Endodermal cell (in vitro differentiated cells): ENCODE measurements around the gene LRRN3. TPM values are rescaled to one million over a fixed set of nuclear protein-coding genes. Genes with fewer than 3 reads are reported as not detected.

ENCODE experiments used
- DNase-seq: peaks from one replicate; pipeline ENCODE4 v3.0.0-alpha.2; 2017
- H3K27ac ChIP-seq: 2 replicates; pipeline ENCODE4 v1.5.1; 2013; ENCODE audit warnings: mild to moderate bottlenecking, low read depth, low read length, moderate library complexity
- H3K27me3 ChIP-seq: 2 replicates; pipeline ENCODE4 v1.6.1; 2013; ENCODE audit warnings: mild to moderate bottlenecking, low read length, moderate library complexity; ENCODE audit not compliant: insufficient read depth, control insufficient read depth, poor library complexity, severe bottlenecking
- H3K36me3 ChIP-seq: 2 replicates; pipeline ENCODE4 v1.7.0; 2013; ENCODE audit warnings: mild to moderate bottlenecking, low read length, moderate library complexity; ENCODE audit not compliant: control insufficient read depth, insufficient read depth
- H3K4me1 ChIP-seq: one replicate; pipeline ENCODE4 v1.7.0; 2013; ENCODE audit warnings: low read length; ENCODE audit not compliant: control insufficient read depth, insufficient read depth
- H3K4me3 ChIP-seq: 2 replicates; pipeline ENCODE4 v1.5.1; 2013; ENCODE audit warnings: mild to moderate bottlenecking, low read length, moderate library complexity
- H3K9ac ChIP-seq: 2 replicates; pipeline ENCODE4 v1.6.1; 2013; ENCODE audit warnings: mild to moderate bottlenecking, low read length, moderate library complexity; ENCODE audit not compliant: poor library complexity, severe bottlenecking; ENCODE audit errors: extremely low read depth
- H3K9me3 ChIP-seq: 2 replicates; pipeline ENCODE4 v1.6.1; 2013; ENCODE audit warnings: mild to moderate bottlenecking, low read length, moderate library complexity; ENCODE audit not compliant: control insufficient read depth
- H3K27ac Mint-ChIP-seq: 2 replicates; pipeline ENCODE4 v1.8.0; 2020; ENCODE audit warnings: mixed read lengths
- H3K27me3 Mint-ChIP-seq: 2 replicates; pipeline ENCODE4 v1.8.0; 2021; ENCODE audit warnings: mild to moderate bottlenecking, mixed read lengths; ENCODE audit not compliant: insufficient read depth
- H3K36me3 Mint-ChIP-seq: 2 replicates; pipeline ENCODE4 v1.8.0; 2020; ENCODE audit warnings: low read depth, mixed read lengths
- H3K4me1 Mint-ChIP-seq: 2 replicates; pipeline ENCODE4 v1.8.0; 2020; ENCODE audit warnings: mixed read lengths
- H3K4me3 Mint-ChIP-seq: 2 replicates; pipeline ENCODE4 v1.8.0; 2020; ENCODE audit warnings: mild to moderate bottlenecking, moderate library complexity, mixed read lengths
- H3K9me3 Mint-ChIP-seq: 2 replicates; pipeline ENCODE4 v1.8.0; 2020; ENCODE audit warnings: mild to moderate bottlenecking, mixed read lengths
- CTCF ChIP-seq: fragments of 200-600 bp; sonication (generic); conservative IDR thresholded peaks from 2 replicates; pipeline ENCODE4 v1.5.0; 2021; ENCODE audit warnings: antibody characterized with exemption, mild to moderate bottlenecking
- WGBS, 2 experiments: methylation state at CpG; one replicate each; pipeline versions ENCODE4 v1.1.5 to v1.1.7; 2013; ENCODE audit warnings: missing lambda C conversion rate in 2 of 2, mixed read lengths in 1 of 2; ENCODE audit not compliant: insufficient coverage in 1 of 2, insufficient read length in 1 of 2; 5-methylcytosine and 5-hydroxymethylcytosine counted together
- total RNA-seq, 2 donors: library from RNA; stranded (reverse); fragmentation: NEBNext Ultra II Directional in 1 of 2; extraction: Animal tissue kit (Norgen Biotek cat#: 25700) in 1 of 2; gene quantifications; 2 replicates in 1 of 2; 3 replicates in 1 of 2; pipeline ENCODE4 v1.2.1, GENCODE V29; 2021

LRRN3 gene
- total RNA-seq, 2 donors from 2014 or later = 1.3 TPM; not detected in 1

GRCh38 chr7:111115966-111116365 is 25.0 kb downstream of the LRRN3 start:
- Histone ChIP-seq H3K4me3 (no peak overlapping the region), H3K27me3 (no peaks in the 10 kb centered on the region), H3K4me1 (no peaks in the 10 kb centered on the region), H3K9me3 (no peaks in the 10 kb centered on the region), H3K36me3 (no peaks in the 10 kb centered on the region), H3K9ac (no peak overlapping the region), H3K27ac (no peak overlapping the region)
- no peaks in the 10 kb centered on the region for H3K4me1 Mint-ChIP-seq
- no peak overlapping the region for H3K27ac Mint-ChIP-seq
- DNase-seq = no peak
- no peak for TF ChIP-seq CTCF
- H3K4me3 Mint-ChIP-seq = no peak overlapping the region
- H3K27me3 Mint-ChIP-seq = no peaks in the 10 kb centered on the region
- 100% methylated on average over 2 of the region's 2 CpGs; no CpG with 5 or more reads in 1 of the 2 experiments for WGBS, 2 experiments
- no peaks in the 10 kb centered on the region for H3K36me3 Mint-ChIP-seq
- no peaks in the 10 kb centered on the region for H3K9me3 Mint-ChIP-seq

- Histone ChIP-seq H3K36me3 (no peaks in the 10 kb centered on the region), H3K4me3 (no peak overlapping the region), H3K9ac (no peak overlapping the region), H3K27me3 (no peaks in the 10 kb centered on the region), H3K27ac (no peak overlapping the region), H3K9me3 (no peaks in the 10 kb centered on the region), H3K4me1 (no peaks in the 10 kb centered on the region)
- Mint-ChIP-seq H3K4me3 (no peak overlapping the region), H3K4me1 (no peaks in the 10 kb centered on the region), H3K27me3 (no peaks in the 10 kb centered on the region), H3K36me3 (no peaks in the 10 kb centered on the region), H3K27ac (no peak overlapping the region), H3K9me3 (no peaks in the 10 kb centered on the region)
- no peak for TF ChIP-seq CTCF
- DNase-seq = no peak
- 91% methylated on average over 3 of the region's 3 CpGs; no CpG with 5 or more reads in 1 of the 2 experiments for WGBS, 2 experiments
These were observed 36.1 kb downstream of the LRRN3 start for GRCh38 chr7:111126987-111127386.

GRCh38 chr7:111129435-111129834 is 38.5 kb downstream of the LRRN3 start:
- DNase-seq = no peak

More at GRCh38 chr7:111129435-111129834, 38.5 kb downstream of the LRRN3 start:
- no peaks in the 10 kb centered on the region for H3K27me3 ChIP-seq
- no peaks in the 10 kb centered on the region for H3K27me3 Mint-ChIP-seq
- H3K4me1 ChIP-seq = no peaks in the 10 kb centered on the region
- H3K4me1 Mint-ChIP-seq = peaks cover 3% of the 10 kb centered on the region
- no peaks in the 10 kb centered on the region for H3K36me3 Mint-ChIP-seq
- no peak for TF ChIP-seq CTCF
- no peaks in the 10 kb centered on the region for H3K36me3 ChIP-seq
- H3K9ac ChIP-seq = no peak overlapping the region
- no peaks in the 10 kb centered on the region for H3K9me3 Mint-ChIP-seq
- 70 to 87% methylated on average over 2 to 4 of the region's 4 CpGs for WGBS, 2 experiments
- no peak overlapping the region for H3K27ac ChIP-seq
- no peak overlapping the region for H3K27ac Mint-ChIP-seq
- H3K9me3 ChIP-seq = no peaks in the 10 kb centered on the region
- H3K4me3 Mint-ChIP-seq = no peak overlapping the region
- no peak overlapping the region for H3K4me3 ChIP-seq
